Renal pelvis (tissue), 4 donors: ENCODE measurements around the gene SELENOS. TPM values are rescaled to one million over a fixed set of nuclear protein-coding genes. Genes with fewer than 3 reads are reported as not detected.

Experiments
- DNase-seq: peaks from one replicate; pipeline ENCODE4 v3.0.0-alpha.2; 2013
- polyA plus RNA-seq, 3 donors: library from polyadenylated mRNA; unstranded; fragments of 120-200 nt; gene quantifications; one replicate each; pipeline ENCODE4 v1.2.1, GENCODE V29; 2013; ENCODE audit not compliant: insufficient read length in 3 of 3

Gene SELENOS
- polyA plus RNA-seq, 3 donors, result 58.0 to 66.8 (median 62.0) TPM

DNA sequence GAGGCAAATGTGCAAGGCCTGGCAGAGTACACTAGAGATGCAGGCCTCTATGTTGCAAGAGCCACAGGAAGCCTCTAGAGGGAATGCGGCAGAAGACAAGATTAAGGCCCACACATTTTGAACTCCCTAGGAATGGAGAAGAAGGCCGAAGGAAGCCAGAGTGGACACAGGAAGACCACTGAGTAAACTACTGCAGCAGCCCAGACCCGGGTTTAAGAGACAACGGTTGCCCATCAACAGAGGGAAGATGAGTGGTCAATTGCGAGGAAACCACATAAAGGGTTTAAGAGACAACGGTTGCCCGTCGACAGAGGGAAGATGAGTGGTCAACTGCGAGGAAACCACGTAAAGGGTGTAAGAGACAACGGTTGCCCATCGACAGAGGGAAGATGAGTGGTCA is 40.0 kb downstream of the SELENOS start:
- no peak for DNase-seq

DNA sequence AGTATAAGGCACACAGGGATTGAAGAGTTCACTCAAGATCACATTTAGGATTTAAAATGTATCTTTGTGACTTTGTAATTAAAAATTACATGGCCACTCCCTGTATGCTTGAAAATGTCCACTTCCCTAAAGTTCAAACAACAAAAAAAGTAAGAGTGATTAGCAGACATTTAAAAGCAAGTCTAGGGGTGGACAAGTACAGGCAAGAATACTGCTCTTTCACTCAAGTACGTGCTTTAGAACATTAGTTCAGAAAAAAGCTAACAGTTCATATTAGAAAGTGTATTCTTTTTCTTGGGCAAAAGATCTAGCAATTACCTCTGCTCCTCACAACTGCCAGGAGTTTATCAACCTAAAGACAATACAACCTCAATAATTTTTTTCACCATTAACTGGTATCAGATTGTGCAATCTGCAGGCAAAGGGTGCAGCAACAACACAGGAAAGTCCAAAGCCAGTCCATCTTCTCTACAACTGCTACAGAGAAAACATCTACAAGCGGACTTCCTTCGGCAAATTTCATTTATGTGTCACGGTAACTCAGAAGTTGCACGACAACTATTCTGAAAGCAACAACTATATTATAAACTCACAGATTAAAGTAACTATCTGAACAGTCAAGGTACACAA is 43.5 kb downstream of the SELENOS start:
- no peak for DNase-seq

DNA sequence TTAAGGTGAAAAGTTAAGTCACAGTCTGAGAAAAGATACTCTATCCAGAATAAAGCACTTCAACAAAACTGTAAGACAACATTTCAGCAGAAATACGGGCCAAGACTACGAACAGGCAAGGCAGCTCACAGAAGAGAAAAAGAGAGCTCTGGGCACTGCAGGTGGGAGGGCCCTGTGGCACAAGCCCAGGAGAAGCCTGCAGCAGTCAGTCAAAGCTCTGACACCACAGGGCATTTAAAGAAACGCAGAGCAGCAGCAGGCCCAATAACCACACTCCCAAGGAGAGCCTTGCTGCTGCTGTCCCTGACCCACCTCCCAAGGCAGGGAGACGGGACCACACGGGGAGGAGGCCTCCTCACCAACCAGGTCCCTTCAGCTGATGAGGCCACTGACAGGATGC is 44.6 kb downstream of the SELENOS start:
- DNase-seq, result no peak

DNA sequence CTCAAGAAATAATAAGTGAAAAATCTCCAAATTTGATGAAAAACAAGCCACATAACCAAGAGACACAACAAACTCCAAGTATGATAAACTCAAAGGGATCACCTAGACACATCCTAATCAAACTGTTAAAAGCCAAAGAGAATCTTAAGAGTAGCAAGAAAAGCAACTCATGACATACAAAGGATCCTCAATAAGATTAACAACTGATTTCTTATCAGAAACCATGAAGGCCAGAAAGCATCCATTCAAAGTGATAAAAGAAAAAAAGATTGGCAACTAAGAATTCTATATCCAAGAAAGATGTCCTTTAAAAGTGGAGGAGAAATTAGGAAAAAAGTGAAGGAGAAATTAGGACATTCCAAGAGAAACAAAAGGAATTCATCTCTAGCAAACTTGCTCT is 49.0 kb downstream of the SELENOS start:
- no peak for DNase-seq

DNA sequence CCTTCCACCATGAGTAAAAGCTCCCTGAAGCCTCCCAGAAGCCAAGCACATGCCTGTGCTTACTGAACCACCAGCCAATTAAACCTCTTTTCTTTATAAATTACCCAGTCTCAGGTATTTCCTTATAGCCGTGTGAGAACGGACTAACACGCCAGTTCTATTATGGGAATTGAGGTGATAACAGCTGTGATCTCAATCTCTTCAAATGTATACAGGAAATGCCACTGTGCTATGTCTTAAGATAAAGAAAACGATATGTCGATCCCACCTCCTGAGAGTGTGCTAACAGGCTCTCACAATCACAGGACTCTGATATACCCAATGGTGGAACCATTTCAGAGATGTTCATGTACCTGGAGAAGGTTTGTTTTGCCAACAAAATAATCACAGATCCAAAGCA is 51.6 kb downstream of the SELENOS start:
- DNase-seq, result no peak

Other genes starting within 250 kb of the SELENOS start
- gene CHSY1, start 25.4 kb downstream of the SELENOS start, polyA plus RNA-seq, result 10 to 100 TPM; 41.5 to 44.4 (median 42.5) TPM
- 10 to 100 TPM; 61.9 to 81.2 (median 64.9) TPM for gene SNRPA1, start 17.8 kb upstream of the SELENOS start, polyA plus RNA-seq
- gene PCSK6, start 212.2 kb upstream of the SELENOS start, polyA plus RNA-seq, result 10 to 100 TPM in 1 of 3 donors, 1 to 10 TPM in 2; 7.2 to 10.1 (median 7.2) TPM